NCI-H2171 (cell line): ENCODE results near the gene SLC30A2.

ENCODE experiments used
- DNase-seq: peaks from one replicate; lab custom pipeline; 2025; lab: John Stamatoyannopoulos, UW

Gene SLC30A2

DNA sequence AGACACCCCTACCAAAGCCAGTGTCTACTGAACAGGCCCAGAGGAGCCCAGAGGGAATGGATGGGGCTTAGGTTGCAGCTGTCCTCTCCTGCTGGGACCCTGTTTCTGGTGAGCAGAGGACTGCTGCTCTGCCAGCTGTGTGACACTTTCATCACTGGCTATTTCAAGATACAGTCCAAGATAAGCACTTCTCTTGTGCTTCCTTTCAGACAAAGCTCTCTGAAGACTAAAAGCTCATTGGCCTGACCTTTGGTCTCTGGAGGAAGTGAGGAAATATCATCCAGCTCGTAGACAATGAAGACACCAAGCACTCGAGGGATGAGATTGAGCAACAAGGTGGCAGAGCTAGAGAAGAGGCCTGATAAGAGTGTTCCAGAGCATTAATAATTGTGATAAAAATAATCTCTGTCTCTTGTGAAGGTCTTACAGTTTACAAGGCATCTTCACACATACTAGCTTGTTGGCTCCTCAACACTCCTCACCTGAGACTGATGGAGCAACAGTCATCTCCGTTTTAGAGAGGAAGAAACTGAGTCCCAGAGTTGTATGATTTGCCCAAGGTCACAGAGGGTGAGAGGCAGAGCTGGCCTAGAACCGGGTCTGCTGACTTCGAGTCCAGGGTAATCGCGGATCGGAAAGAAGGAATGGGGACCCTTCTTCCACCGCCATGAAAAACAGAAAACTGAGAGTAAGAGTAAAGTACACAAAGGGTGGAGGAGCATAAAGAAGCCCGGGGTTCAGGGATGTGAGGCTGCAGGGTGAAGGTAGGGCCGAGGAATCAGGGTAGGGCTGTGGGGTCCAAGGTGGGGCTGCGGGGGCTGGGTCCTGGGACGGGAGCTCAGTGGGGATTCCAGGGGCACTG lies 48.7 kb downstream of the SLC30A2 start:
- no peak for DNase-seq

DNA sequence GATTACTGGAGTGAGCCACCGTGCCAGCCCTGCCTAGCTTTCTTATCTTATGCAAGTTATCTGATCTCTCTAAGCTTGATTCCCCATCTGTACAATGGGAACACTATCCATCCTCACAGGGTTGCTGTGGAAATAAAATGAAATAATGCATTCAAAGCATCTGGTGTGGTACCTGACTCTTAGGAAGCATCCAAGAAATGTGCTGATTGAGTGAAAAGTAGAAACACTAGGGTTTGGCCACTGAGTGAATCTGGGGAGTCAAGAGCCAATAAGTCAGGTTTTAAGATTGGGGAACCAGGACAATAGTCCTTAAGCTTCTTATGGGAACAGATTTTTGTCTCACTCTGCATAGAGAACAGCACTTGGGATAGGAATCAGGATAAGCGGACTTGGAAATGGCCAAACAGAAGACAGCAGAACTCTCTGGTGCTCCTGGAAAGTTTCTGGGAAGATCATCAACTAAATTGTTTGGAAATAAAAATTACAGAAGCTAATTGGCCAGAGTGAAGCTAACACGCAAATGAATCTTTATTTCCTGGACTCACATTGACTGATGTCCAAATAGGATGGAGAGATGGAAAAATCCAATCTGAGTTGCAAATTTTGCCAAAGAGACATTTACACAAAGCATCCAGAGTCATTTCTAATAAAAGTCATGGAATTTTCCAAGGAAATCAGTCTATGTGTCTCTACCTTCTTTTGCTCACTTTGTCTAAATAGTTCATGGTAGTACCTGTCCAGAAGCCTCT lies 51.3 kb downstream of the SLC30A2 start:
- DNase-seq: no peak

DNA sequence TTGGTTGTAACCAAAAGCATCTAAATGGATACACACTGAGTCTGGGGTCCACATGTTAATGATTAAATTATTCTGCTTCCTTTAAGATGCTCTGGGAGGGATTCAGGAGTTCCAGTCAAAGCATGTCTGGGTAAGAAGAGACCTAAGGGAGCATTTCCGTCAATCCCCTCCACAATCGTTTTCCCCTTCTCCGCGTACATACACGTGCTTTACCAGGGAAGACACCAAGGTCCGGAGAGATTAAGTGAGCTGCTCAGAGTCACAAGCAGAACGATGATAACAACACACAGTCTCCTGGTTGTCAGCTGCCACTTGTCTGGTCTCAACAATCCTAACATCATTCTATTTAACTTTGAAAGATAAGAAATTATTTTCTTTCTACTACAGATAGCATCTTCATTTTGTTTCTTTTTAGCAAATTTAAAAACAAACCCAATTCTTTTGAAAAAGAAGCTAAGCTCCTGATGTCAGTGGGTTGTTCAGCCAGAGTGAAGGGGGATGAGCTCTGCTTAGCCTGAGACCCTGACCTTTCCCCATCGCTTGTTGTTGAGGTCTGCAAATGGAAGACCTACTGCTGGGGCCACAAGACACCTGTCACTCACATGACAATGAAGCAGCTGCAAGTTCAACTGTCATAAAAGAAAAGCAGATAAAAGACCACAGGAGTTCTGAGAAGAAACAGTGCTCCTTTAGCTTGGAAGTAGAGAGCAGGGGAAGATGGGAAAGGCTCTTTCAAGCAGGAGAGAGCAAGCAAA lies 52.5 kb downstream of the SLC30A2 start:
- no peak for DNase-seq

DNA sequence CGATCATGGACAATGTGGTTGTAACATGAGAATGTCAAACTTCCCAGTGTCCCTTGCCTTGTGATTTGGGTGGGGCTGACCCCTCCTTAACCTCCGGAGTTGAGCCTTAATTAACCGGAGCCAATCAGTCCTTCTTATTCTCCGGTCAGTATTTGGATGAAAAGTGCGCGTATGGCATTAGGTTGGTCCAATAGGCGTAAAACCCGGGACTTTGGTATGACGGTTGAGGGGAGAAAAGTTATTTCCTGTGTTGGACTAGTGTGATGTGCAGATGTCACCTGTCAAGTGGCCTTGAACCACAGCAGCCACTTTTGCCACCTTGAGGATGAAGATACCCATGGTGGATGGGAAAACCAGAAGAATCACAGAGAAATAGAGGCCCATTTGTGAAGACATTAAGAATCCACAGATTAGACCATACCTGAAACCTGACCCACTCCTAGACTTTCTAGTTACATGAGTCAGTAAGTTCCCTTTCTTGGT lies 53.2 kb downstream of the SLC30A2 start:
- peak; percentile 43 for DNase-seq

DNA sequence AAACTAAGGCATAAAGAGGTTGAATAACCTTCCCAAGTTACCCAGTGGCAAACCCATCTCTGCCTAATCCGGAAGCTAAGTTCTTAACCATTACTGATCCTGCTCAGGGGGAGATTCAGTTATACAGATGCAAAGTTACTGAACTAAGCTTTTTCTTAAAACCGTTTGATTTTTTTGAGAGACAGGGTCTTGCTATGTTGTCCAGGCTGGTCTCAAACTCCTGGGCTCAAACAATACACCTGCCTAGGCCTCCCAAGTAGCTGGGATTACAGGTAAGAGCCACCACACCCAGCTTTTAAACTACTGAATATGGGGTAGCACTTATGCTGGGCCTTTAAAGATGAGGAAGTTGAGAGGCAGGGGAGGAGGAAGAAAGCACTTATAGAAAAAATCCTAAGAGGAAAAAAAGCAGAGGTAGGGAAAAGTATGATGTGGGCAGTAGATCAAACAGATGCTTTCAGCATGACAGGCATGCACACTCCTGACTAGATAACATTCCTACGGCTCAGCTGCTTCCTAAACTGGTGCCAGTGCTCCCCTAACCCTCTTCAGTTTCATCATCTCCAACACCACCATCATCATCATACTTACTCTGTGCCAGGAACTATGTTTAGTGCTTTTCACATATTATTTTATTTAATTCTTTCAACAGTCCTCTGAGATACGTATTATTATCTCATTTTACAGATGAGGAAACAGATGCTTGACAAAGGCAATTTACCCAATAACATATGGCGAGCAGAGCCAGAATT lies 53.8 kb downstream of the SLC30A2 start:
- DNase-seq: peak; percentile 23

DNA sequence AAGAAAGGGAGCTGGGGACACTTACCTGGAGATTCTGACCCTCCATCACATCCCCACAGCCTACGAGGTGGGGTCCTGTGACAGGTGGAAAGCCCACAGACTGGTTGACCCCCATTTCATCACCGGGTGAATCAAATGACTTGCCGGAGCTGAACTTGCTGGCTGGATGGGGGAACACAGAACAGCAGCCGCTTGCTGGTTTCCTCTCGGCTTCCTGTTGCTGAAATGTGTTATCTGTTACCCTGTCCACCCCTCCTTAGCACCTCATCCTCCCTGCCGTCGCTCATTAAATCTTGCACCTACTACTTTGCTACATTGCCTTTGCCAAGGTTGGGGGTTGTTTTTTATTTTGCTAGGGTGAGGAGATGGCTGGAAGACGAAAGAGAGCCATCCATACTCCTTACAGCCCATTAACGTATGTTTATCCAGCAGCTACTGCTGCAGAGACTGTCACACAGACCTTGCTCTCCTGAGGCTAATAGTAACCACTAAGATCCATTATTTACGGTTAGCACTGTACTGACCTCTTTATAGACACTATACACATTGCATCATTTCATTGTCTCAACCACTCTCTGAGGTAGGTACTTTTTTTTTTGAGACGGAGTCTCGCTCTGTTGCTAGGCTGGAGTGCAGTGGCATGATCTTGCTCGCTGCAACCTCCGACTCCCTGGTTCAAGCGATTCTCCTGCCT lies 55.1 kb downstream of the SLC30A2 start:
- no peak for DNase-seq

DNA sequence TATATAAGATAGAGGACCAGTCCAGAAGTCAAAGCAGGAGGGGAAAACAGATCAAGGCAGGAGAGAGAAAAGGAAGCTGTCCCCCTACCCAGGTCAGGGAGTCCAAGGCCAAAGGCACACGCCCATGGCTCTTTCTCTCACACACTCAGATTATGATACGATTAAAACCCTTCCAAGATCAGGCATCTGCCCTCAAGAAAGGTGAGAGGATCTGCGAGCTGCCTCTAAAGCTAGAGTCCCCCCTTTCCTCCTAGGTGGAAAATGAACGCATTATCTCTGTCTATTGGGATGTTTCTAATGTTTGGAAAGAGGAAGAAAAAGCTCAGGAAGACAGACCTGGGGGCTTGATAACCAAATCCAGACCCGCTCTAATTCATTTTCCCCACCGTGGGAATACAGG lies 55.7 kb downstream of the SLC30A2 start:
- no peak for DNase-seq

- no peak for DNase-seq
Measured at GRCh38 chr1:25989440-25990234, 56.3 kb downstream of the SLC30A2 start.

- peak; percentile 86 for DNase-seq
Measured at GRCh38 chr1:25987951-25988350, 58.0 kb downstream of the SLC30A2 start.
